HFF-Myc (cell line): ENCODE results near the gene MST1.

Experiments
- DNase-seq: peaks from one replicate; pipeline ENCODE4 v3.0.0-alpha.2; 2011; ENCODE audit warnings: low read depth; ENCODE audit errors: extremely low read depth
- H3K4me3 ChIP-seq: replicated peaks from 2 replicates; pipeline ENCODE4 v1.5.1; 2011; ENCODE audit warnings: low read depth, mild to moderate bottlenecking, control low read depth, low read length
- CTCF ChIP-seq: IDR thresholded peaks from 2 replicates; pipeline ENCODE4 v1.5.1; 2012; ENCODE audit warnings: mild to moderate bottlenecking, low read depth, low read length, control low read depth; ENCODE audit errors: missing control alignments

Gene MST1

GRCh38 chr3:49707113-49707480 is 17.8 kb upstream of the MST1 start:
- H3K4me3 ChIP-seq, result no peak overlapping the region
- no peak for TF ChIP-seq CTCF
- no peak for DNase-seq

GRCh38 chr3:49706456-49707112 is 17.3 kb upstream of the MST1 start:
- no peak for TF ChIP-seq CTCF
- DNase-seq, result no peak
- no peak overlapping the region for H3K4me3 ChIP-seq

- no peak overlapping the region for H3K4me3 ChIP-seq
- DNase-seq, result no peak
- no peak for TF ChIP-seq CTCF
These were observed 16.2 kb upstream of the MST1 start for GRCh38 chr3:49705390-49705960.

- TF ChIP-seq CTCF, result no peak
- H3K4me3 ChIP-seq, result no peak overlapping the region
- no peak for DNase-seq
These were observed 15.4 kb upstream of the MST1 start for GRCh38 chr3:49704629-49705028.

DNA sequence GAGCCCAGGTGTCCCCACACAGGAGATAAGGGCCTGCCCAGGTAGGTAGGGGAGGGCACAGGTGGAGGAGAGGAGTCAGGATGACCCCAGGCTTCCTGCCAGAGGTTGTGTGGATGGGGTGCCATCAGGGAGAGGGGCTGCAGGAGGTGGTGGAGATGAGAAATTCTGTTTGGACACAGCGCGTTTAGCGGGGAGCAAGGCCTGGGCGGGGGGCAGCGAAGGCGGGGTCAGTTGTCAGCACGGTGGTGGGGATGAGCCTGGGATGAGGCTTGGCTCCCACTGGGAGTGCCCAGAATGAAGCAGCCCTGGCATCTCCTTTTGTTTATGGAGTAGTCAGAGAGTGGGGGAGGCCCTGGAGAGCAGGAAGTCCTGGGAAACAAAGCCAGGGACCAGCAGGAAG is 14.7 kb upstream of the MST1 start:
- H3K4me3 ChIP-seq, result no peak overlapping the region
- TF ChIP-seq CTCF, result no peak
- no peak for DNase-seq

- peak; percentile 37 for DNase-seq
- H3K4me3 ChIP-seq, result no peak overlapping the region
- peak; percentile 85 for TF ChIP-seq CTCF
These were observed 14.2 kb upstream of the MST1 start for GRCh38 chr3:49703443-49703927.
